Activated naive CD8-positive, alpha-beta T cell (primary cell): ENCODE data around the gene MITF.
"Not testable (repeated sequence)": the region's sequence is repeated elsewhere in the genome, so short reads cannot be mapped to it uniquely, and the experiment has no call there.

ENCODE experiments used
- H3K27ac Mint-ChIP-seq: one replicate; pipeline ENCODE4 v1.8.0; 2021; ENCODE audit warnings: mixed read lengths
- H3K27me3 Mint-ChIP-seq: one replicate; pipeline ENCODE4 v1.8.0; 2021; ENCODE audit warnings: mixed read lengths
- H3K36me3 Mint-ChIP-seq: one replicate; pipeline ENCODE4 v1.8.0; 2021; ENCODE audit warnings: mixed read lengths
- H3K4me1 Mint-ChIP-seq: one replicate; pipeline ENCODE4 v1.8.0; 2021; ENCODE audit warnings: low read depth, mixed read lengths
- H3K4me3 Mint-ChIP-seq: one replicate; pipeline ENCODE4 v1.8.0; 2021; ENCODE audit warnings: mild to moderate bottlenecking, mixed read lengths
- H3K9me3 Mint-ChIP-seq: one replicate; pipeline ENCODE4 v1.8.0; 2021; ENCODE audit warnings: low read depth, mixed read lengths

The MITF gene

DNA sequence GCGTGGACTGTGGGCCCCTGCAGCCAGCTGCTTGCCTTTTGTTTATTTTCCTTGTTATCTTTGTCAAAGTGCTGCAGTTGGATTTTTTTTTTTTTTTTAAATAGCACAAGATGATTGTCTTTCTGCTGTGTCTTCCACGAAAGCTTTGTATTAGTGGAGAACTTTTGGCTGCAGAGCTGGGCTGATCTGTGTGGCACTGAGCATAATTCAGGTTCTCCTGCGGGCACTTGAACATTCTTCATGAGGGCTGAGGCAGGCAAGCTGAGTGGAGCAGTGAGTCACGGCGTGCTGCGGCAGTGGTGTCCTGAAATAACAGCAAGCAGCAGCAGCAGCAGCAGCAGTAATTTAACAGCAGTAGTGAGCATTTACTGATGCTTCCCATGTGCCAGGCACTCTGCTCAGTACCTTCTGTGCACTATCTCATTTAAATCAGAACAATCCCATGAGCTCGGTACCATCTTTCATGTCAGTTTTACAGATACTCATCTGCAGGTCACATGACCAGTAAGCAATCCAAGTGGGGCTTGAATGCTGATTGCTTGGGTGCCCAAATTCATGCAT, 45.8 kb downstream of the MITF start:
- Mint-ChIP-seq H3K4me3 (no peak overlapping the region), H3K27me3 (no peaks in the 10 kb centered on the region), H3K9me3 (peaks cover 11% of the 10 kb centered on the region), H3K4me1 (no peaks in the 10 kb centered on the region), H3K36me3 (no peaks in the 10 kb centered on the region), H3K27ac (no peak overlapping the region)

- Mint-ChIP-seq H3K27me3 (no peaks in the 10 kb centered on the region), H3K4me3 (no peak overlapping the region), H3K4me1 (no peaks in the 10 kb centered on the region), H3K9me3 (peaks cover 14% of the 10 kb centered on the region), H3K36me3 (no peaks in the 10 kb centered on the region), H3K27ac (no peak overlapping the region)
These were observed 46.6 kb downstream of the MITF start for GRCh38 chr3:69785769-69786320.

GRCh38 chr3:69786854-69787253, 47.6 kb downstream of the MITF start:
- Mint-ChIP-seq H3K4me1 (no peaks in the 10 kb centered on the region), H3K4me3 (no peak overlapping the region), H3K27ac (no peak overlapping the region)

GRCh38 chr3:69787436-69788168, 48.3 kb downstream of the MITF start:
- Mint-ChIP-seq H3K9me3 (peaks cover 14% of the 10 kb centered on the region), H3K36me3 (no peaks in the 10 kb centered on the region), H3K4me3 (no peak overlapping the region), H3K27ac (no peak overlapping the region), H3K27me3 (no peaks in the 10 kb centered on the region), H3K4me1 (no peaks in the 10 kb centered on the region)

More at GRCh38 chr3:69786854-69787253, 47.6 kb downstream of the MITF start:
- Mint-ChIP-seq H3K9me3 (peaks cover 14% of the 10 kb centered on the region), H3K36me3 (no peaks in the 10 kb centered on the region), H3K27me3 (no peaks in the 10 kb centered on the region)

DNA sequence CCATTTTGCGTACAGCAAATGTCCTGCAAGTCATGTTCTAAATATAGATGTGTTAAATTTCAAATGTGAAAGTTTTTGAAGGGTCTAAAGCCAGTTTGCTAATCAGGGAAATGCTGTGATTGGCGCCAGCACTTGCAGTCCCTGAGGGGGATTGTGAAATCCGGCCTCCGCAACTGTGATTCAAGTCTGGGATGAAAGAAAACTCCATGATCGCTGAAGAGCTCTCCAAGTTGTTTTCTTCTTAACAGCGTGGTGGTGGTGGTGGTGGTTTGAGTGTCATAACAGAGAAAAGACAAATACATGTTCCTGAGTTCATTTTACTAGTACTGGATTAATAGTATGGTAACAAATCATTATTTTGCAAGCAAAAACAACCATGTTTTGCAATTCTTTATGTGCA, 51.8 kb downstream of the MITF start:
- no peaks in the 10 kb centered on the region for H3K4me1 Mint-ChIP-seq
- no peak overlapping the region for H3K4me3 Mint-ChIP-seq
- H3K27me3 Mint-ChIP-seq = no peaks in the 10 kb centered on the region
- H3K9me3 Mint-ChIP-seq = peaks cover 11% of the 10 kb centered on the region
- no peaks in the 10 kb centered on the region for H3K36me3 Mint-ChIP-seq
- no peak overlapping the region for H3K27ac Mint-ChIP-seq

- Mint-ChIP-seq H3K27ac (no peak overlapping the region), H3K27me3 (no peaks in the 10 kb centered on the region), H3K9me3 (peaks cover 11% of the 10 kb centered on the region), H3K36me3 (no peaks in the 10 kb centered on the region), H3K4me1 (no peaks in the 10 kb centered on the region), H3K4me3 (no peak overlapping the region)
These were observed 52.7 kb downstream of the MITF start for GRCh38 chr3:69791919-69792399.

GRCh38 chr3:69796126-69796525, 56.9 kb downstream of the MITF start:
- not testable (repeated sequence) for H3K4me3 Mint-ChIP-seq, H3K27ac Mint-ChIP-seq, H3K9me3 Mint-ChIP-seq, H3K27me3 Mint-ChIP-seq, H3K36me3 Mint-ChIP-seq, H3K4me1 Mint-ChIP-seq

DNA sequence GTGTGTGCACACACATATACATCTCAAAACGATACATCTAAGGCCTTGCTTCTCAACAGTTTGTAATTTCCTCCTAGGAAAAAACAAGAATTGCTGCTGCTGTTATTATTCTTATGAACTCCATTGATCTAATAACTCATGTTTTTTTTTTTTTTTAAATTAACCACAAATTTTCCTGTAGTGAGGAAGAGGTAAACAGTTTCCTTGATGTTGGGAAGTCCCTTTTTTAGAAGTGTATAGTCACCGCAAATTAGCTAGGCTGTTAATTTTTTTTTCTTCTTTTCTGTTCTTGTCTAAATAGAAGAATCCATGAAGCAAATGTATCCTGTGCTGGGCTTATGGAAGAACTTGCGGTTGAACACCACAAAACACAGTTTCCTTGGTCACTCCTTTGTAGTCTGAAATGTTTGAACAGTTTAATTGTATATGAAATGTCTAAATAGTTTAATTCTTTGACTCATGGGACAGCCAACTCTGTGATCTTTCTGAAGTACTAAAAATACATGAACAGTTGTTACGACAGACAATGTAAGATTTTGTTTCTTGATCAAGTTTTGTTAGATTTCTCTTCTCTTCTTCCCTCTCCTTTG, 64.5 kb downstream of the MITF start:
- Mint-ChIP-seq H3K9me3 (no peaks in the 10 kb centered on the region), H3K4me3 (no peak overlapping the region), H3K36me3 (no peaks in the 10 kb centered on the region), H3K27me3 (no peaks in the 10 kb centered on the region), H3K4me1 (no peaks in the 10 kb centered on the region), H3K27ac (no peak overlapping the region)

DNA sequence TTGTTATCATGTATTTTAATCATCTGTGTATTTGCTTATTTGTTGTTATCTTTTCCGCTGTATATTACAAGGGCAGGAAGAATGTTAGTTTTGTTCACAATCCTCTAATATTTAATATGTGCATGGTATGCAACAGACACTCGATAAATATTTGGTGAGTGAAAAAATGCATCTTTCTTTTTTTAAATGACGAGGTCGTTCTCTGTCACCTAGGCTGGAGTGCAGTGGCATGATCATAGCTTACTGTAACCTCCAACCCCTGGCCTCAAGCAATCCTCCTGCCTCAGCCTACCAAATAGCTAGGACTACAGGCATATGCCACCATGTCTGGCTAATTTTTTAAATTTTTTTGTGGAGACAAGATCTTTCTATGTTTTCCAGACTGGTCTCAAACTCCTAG, 66.2 kb downstream of the MITF start:
- Mint-ChIP-seq H3K4me3 (no peak overlapping the region), H3K9me3 (no peaks in the 10 kb centered on the region), H3K27me3 (no peaks in the 10 kb centered on the region)

DNA sequence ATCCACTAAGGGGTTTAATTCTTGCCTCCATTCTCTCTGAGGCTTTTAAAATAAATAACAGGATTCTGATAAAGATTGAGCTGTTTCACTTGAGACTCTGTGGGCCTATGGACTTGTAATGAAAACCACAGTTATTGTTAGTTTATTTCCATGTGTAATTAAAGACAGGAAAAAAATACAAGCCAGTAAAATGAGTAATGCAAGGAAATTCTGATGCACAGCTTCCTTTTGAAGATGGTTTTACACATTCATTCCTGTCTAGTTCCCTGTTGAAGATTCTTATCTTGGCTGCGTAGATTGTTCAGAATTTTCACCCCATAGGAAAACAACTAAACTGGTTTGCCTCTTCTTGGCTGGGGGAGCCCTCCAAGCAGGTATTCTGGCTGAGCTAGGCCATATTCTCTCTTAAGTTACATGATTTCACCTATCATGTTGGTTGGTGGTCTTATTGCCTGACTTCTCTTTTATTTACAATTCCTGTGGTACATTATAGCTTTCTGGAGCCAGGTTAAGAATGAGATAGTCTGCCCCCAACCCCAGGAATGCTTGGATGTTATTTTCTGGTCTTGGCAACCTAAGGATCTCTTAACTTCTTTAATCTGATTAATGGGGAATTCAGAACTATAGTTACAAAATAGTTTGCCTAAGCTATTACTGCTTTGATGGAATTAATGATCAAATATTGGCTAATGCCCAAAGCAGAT, 67.6 kb downstream of the MITF start:
- no peaks in the 10 kb centered on the region for H3K9me3 Mint-ChIP-seq
- no peak overlapping the region for H3K27ac Mint-ChIP-seq
- no peaks in the 10 kb centered on the region for H3K4me1 Mint-ChIP-seq
- no peak overlapping the region for H3K4me3 Mint-ChIP-seq
- H3K36me3 Mint-ChIP-seq = no peaks in the 10 kb centered on the region
- no peaks in the 10 kb centered on the region for H3K27me3 Mint-ChIP-seq

More for the DNA sequence above, 66.2 kb downstream of the MITF start:
- H3K4me1 Mint-ChIP-seq = no peaks in the 10 kb centered on the region
- H3K36me3 Mint-ChIP-seq = no peaks in the 10 kb centered on the region
- H3K27ac Mint-ChIP-seq = no peak overlapping the region

DNA sequence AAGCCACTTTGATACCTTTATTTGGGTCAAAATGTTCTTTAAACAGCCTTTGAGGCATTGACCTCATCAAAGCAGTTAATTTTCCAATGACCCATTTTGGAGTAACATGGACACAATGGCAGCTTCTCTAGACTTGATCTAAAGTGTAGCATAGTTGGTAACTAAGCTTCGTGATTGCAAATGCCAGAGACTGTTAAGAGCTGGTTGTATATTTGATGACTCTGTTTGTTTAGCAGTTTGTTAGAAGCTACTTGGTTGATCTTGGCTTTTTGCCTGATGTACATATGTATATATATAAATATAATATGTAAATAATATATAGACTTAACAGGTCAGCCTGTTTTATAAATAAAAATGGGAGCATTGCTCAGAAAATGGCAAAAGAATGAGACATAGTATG, 68.4 kb downstream of the MITF start:
- no peaks in the 10 kb centered on the region for H3K36me3 Mint-ChIP-seq
- H3K27ac Mint-ChIP-seq = no peak overlapping the region
- no peaks in the 10 kb centered on the region for H3K27me3 Mint-ChIP-seq
- no peak overlapping the region for H3K4me3 Mint-ChIP-seq
- no peaks in the 10 kb centered on the region for H3K4me1 Mint-ChIP-seq
- H3K9me3 Mint-ChIP-seq = no peaks in the 10 kb centered on the region

DNA sequence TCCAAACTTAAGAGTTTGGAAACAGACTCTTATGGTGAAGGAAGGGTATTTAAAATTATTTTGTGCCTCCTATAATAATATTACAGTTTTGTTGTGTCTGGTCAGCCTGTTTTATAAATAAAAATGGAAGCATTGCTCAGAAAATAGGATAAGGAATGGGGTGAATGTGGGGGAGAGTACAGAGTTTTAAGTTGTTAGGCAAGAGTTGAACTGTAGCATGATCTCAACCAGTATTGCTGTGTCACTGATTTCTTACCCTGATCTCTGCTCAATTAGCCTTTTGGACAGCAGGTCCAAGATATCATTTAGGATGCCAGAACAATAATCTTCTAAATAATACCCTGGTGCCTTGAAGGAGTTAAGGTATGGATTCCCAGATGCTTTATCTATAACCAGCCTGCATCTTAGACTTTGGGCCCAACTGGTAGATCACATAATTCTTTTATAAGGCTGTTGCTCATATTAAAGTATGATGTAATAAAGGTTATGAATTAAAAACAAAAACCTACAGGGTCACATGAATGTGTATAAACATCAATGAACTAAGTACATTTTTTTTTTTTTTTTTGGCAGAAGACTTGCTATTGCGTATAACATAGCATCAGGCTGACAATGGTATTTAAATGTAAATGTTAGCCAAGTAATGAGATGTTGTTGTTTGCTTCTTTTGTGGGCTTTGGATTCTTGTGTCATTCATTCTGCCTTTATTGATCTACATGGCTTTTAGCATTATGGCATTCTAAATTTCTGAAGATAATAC, 70.0 kb downstream of the MITF start:
- H3K4me1 Mint-ChIP-seq = no peaks in the 10 kb centered on the region
- H3K36me3 Mint-ChIP-seq = no peaks in the 10 kb centered on the region
- no peak overlapping the region for H3K27ac Mint-ChIP-seq
- no peak overlapping the region for H3K4me3 Mint-ChIP-seq
- H3K27me3 Mint-ChIP-seq = no peaks in the 10 kb centered on the region
- no peaks in the 10 kb centered on the region for H3K9me3 Mint-ChIP-seq

DNA sequence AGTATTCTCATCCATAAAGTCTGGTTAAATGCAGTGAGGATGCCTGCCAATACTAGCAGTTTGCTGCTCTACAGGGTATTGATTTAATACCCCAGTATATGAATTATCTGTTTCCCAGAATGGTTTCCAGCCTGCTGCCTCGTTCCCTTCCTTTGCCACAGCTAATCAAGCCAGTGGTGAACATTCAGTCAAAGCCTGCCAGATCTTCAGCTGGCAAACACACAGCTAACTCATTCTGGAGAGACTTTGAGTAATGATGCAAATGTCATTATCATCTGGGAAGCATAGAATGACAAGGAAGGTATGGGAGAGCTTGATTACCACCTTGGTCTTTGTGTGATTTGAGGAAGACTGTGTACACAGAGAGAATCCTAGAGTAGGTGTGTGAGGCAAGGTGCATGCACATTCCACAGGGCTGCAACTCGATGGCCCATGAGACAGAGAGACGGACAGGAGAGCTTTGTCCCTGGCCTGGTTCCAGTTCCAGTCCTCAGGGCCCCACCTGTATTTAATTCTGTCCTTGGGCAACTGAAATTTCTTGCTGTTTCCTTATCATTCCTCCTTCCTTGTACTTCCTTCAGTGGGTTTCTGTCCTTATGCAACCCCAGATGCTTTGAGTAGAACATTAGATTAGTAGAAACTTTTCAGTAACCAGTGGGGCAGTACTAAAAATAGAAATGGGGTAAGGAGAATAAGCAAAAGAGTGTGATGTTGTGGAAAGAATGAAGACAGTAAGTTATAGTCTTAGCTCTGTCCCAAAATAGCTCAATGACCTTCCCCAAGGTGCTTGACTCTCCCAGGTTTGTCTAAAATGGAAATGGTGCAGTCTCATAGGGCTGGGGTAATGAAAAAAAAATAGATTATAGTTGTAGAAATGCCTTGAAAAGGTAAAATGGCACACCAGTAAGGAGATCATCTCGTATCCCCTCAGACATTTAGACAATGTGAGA, 72.5 kb downstream of the MITF start:
- no peaks in the 10 kb centered on the region for H3K4me1 Mint-ChIP-seq
- H3K4me3 Mint-ChIP-seq = no peak overlapping the region
- no peak overlapping the region for H3K27ac Mint-ChIP-seq
- H3K9me3 Mint-ChIP-seq = no peaks in the 10 kb centered on the region
- H3K36me3 Mint-ChIP-seq = no peaks in the 10 kb centered on the region
- no peaks in the 10 kb centered on the region for H3K27me3 Mint-ChIP-seq
